ENCODE data around the gene HIGD1A.

DNA sequence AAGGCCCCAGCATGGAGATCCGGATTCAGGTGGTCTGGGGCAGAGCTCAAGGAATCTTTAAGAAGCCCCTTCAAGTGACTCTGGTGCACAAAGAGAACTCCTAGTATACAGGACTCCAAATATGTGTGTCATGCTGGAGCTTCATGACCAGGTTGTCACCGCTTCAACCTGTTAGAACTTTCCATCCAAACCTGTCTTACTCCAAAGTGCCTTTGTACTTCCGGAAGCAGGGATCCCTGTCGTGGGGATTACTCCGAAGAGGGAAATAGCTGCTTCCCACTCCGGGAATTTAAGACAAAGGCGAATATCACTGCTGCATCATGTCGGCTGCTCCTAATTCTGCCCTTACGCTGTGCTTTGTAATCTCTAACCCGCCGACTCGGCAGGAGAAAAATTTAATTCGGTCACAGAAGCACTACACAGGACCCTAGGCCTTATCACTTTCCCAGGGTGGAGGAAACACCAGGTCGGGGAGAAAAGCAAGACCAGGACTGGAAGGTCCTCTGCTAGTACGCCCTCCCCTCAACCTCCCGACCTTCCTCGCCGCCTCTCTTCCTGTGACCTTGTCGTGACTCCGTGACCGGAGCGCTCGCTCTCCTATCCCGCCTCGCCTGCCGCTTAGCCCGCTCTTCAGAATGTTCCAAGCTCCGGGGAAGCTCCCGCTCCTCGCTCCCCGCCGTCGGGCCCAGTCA is 730 bp downstream of the HIGD1A start:
- TF ChIP-seq, protein P1, sequence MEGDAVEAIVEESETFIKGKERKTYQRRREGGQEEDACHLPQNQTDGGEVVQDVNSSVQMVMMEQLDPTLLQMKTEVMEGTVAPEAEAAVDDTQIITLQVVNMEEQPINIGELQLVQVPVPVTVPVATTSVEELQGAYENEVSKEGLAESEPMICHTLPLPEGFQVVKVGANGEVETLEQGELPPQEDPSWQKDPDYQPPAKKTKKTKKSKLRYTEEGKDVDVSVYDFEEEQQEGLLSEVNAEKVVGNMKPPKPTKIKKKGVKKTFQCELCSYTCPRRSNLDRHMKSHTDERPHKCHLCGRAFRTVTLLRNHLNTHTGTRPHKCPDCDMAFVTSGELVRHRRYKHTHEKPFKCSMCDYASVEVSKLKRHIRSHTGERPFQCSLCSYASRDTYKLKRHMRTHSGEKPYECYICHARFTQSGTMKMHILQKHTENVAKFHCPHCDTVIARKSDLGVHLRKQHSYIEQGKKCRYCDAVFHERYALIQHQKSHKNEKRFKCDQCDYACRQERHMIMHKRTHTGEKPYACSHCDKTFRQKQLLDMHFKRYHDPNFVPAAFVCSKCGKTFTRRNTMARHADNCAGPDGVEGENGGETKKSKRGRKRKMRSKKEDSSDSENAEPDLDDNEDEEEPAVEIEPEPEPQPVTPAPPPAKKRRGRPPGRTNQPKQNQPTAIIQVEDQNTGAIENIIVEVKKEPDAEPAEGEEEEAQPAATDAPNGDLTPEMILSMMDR (IDR thresholded peaks at IDR 0.05 in 4 of 5, conservative IDR thresholded peaks at IDR 0.05 in 1 of 5) = no peak
- TF ChIP-seq POLR2A (IDR thresholded peaks at IDR 0.05) = no peak

Data from gastrocnemius medialis (tissue), 4 donors.